ENCODE data around the gene PRKCB.

- no peak for TF ChIP-seq CTCF (conservative IDR thresholded peaks at IDR 0.05; ENCODE audit: low read length)
- TF ChIP-seq EZH2phosphoT487 (IDR thresholded peaks at IDR 0.05; ENCODE audit: borderline replicate concordance), result no peak
Observed at GRCh38 chr16:24141466-24141865, 305.7 kb downstream of the PRKCB start.
